NCI-H1694 treated with DMSO at 0.1 percent for 48 hours (cell line): Measurements from ENCODE around the gene TPK1.
"Not testable (repeated sequence)": the region's sequence is repeated elsewhere in the genome, so short reads cannot be mapped to it uniquely, and the experiment has no call there.

Source experiments
- DNase-seq: peaks from one replicate; lab custom pipeline; 2025; lab: John Stamatoyannopoulos, UW

Gene TPK1

GRCh38 chr7:144629598-144629997 is 206.3 kb downstream of the TPK1 start:
- no peak for DNase-seq

- DNase-seq, result no peak
Observed at GRCh38 chr7:144629011-144629410, 206.8 kb downstream of the TPK1 start.

GRCh38 chr7:144628176-144628575 is 207.7 kb downstream of the TPK1 start:
- DNase-seq, result no peak

GRCh38 chr7:144622745-144623144 is 213.1 kb downstream of the TPK1 start:
- no peak for DNase-seq

- no peak for DNase-seq
Observed at GRCh38 chr7:144606261-144606660, 229.6 kb downstream of the TPK1 start.

GRCh38 chr7:144596953-144597352 is 238.9 kb downstream of the TPK1 start:
- no peak for DNase-seq

GRCh38 chr7:144594580-144594979 is 241.3 kb downstream of the TPK1 start:
- DNase-seq, result no peak

GRCh38 chr7:144588559-144589051 is 247.2 kb downstream of the TPK1 start:
- no peak for DNase-seq

- no peak for DNase-seq
Observed at GRCh38 chr7:144587701-144588100, 248.2 kb downstream of the TPK1 start.

- DNase-seq, result no peak
Observed at GRCh38 chr7:144584726-144585125, 251.1 kb downstream of the TPK1 start.

GRCh38 chr7:144579687-144580086 is 256.2 kb downstream of the TPK1 start:
- no peak for DNase-seq

- DNase-seq, result no peak
Observed at GRCh38 chr7:144575456-144575855, 260.4 kb downstream of the TPK1 start.

GRCh38 chr7:144574753-144575152 is 261.1 kb downstream of the TPK1 start:
- DNase-seq, result not testable (repeated sequence)

GRCh38 chr7:144568233-144568632 is 267.6 kb downstream of the TPK1 start:
- DNase-seq, result no peak

GRCh38 chr7:144565586-144565985 is 270.3 kb downstream of the TPK1 start:
- DNase-seq, result no peak

- DNase-seq, result no peak
Observed at GRCh38 chr7:144549861-144550260, 286.0 kb downstream of the TPK1 start.

GRCh38 chr7:144548556-144548955 is 287.3 kb downstream of the TPK1 start:
- no peak for DNase-seq

- DNase-seq, result no peak
Observed at GRCh38 chr7:144547888-144548287, 288.0 kb downstream of the TPK1 start.

GRCh38 chr7:144546782-144547181 is 289.1 kb downstream of the TPK1 start:
- no peak for DNase-seq

- no peak for DNase-seq
Observed at GRCh38 chr7:144545330-144545729, 290.5 kb downstream of the TPK1 start.

- no peak for DNase-seq
Observed at GRCh38 chr7:144534655-144535395, 301.0 kb downstream of the TPK1 start.

- no peak for DNase-seq
Observed at GRCh38 chr7:144534196-144534595, 301.7 kb downstream of the TPK1 start.

- no peak for DNase-seq
Observed at GRCh38 chr7:144531181-144531580, 304.7 kb downstream of the TPK1 start.

GRCh38 chr7:144529269-144529926 is 306.5 kb downstream of the TPK1 start:
- DNase-seq, result no peak
